AG04450 (cell line): ENCODE data around the gene CEBPB. TPM values are rescaled to one million over a fixed set of nuclear protein-coding genes. Genes with fewer than 3 reads are reported as not detected.
A peak's percentile ranks its signal among the peaks of the same experiment; 100 is the strongest.

Experiments
- CTCF ChIA-PET: fragments of 300-600, 350-600 bp; formaldehyde crosslinking; extraction: SDS; loops from one replicate; lab custom pipeline; 2022; ENCODE audit warnings: antibody characterized with exemption, inconsistent platforms; lab: Charles Lee
- POLR2A ChIA-PET: fragments of 350-600 bp; formaldehyde crosslinking; extraction: SDS; loops from one replicate; lab custom pipeline; 2021; ENCODE audit warnings: antibody characterized with exemption, inconsistent platforms; lab: Yijun Ruan, JAX
- DNase-seq: peaks from one replicate; pipeline ENCODE4 v3.0.0-alpha.2; 2011; ENCODE audit warnings: low read depth, low spot score
- H3K27ac ChIP-seq: one replicate; pipeline ENCODE4 v1.5.1; 2012; ENCODE audit warnings: low read depth, low read length, control low read depth
- H3K27me3 ChIP-seq: one replicate; pipeline ENCODE4 v1.6.0; 2012; ENCODE audit warnings: low read length; ENCODE audit not compliant: control insufficient read depth, insufficient read depth
- H3K4me3 ChIP-seq: 2 replicates; pipeline ENCODE4 v1.5.1; 2011; ENCODE audit warnings: mild to moderate bottlenecking, low read depth, low read length, control low read depth
- H3K9me3 ChIP-seq: 2 replicates; pipeline ENCODE4 v1.5.1; 2012; ENCODE audit warnings: low read length; ENCODE audit not compliant: control insufficient read depth, insufficient read depth
- polyA plus RNA-seq: library from polyadenylated mRNA; depleted of rRNA; stranded (reverse); fragments of >200 nt; gene quantifications from 2 replicates; pipeline ENCODE4 v1.2.3, GENCODE V29; 2011
- TF ChIP-seq, protein P1 (sequence below): IDR thresholded peaks from 2 replicates; pipeline ENCODE4 v1.5.1; 2011; ENCODE audit warnings: low read depth, low read length, control low read depth, inconsistent platforms

CEBPB gene
- polyA plus RNA-seq, 1 experiment, result 19.1 TPM

DNA sequence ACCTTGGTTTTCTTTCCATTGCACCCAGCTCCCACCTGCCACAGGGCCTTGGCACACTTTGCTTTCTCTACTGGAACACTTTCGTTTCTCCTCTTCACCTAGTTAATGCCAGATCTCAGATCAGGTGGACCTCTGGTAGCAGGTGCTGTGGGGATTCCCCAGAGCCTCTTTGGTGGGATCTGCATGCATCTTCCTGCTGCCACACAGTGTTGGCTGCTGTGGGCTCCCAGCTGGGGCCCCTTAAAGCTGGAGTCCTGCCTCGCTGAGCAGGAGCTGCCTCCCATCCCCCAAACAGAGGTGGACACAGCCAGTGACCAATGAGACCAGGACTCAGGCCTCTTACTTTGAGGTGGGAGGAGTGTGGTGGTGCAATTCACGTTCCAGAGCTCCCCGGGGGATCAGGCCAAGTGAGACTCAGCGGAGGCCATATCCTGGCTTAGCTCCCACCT is 28.4 kb downstream of the CEBPB start:
- H3K4me3 ChIP-seq, result no peak overlapping the region
- no peaks in the 10 kb centered on the region for H3K27me3 ChIP-seq
- no peak for DNase-seq
- ChIA-PET POLR2A (no interaction called here), CTCF (no interaction called here)
- H3K9me3 ChIP-seq, result peaks cover 6% of the 10 kb centered on the region
- TF ChIP-seq, protein P1, sequence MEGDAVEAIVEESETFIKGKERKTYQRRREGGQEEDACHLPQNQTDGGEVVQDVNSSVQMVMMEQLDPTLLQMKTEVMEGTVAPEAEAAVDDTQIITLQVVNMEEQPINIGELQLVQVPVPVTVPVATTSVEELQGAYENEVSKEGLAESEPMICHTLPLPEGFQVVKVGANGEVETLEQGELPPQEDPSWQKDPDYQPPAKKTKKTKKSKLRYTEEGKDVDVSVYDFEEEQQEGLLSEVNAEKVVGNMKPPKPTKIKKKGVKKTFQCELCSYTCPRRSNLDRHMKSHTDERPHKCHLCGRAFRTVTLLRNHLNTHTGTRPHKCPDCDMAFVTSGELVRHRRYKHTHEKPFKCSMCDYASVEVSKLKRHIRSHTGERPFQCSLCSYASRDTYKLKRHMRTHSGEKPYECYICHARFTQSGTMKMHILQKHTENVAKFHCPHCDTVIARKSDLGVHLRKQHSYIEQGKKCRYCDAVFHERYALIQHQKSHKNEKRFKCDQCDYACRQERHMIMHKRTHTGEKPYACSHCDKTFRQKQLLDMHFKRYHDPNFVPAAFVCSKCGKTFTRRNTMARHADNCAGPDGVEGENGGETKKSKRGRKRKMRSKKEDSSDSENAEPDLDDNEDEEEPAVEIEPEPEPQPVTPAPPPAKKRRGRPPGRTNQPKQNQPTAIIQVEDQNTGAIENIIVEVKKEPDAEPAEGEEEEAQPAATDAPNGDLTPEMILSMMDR, result no peak
- no peak overlapping the region for H3K27ac ChIP-seq

GRCh38 chr20:50219600-50219999 is 29.0 kb downstream of the CEBPB start:
- H3K9me3 ChIP-seq, result peaks cover 10% of the 10 kb centered on the region
- ChIA-PET CTCF (no interaction called here), POLR2A (no interaction called here)
- H3K27ac ChIP-seq, result no peak overlapping the region
- TF ChIP-seq, protein P1, result no peak
- DNase-seq, result no peak
- no peak overlapping the region for H3K4me3 ChIP-seq
- H3K27me3 ChIP-seq, result no peaks in the 10 kb centered on the region

GRCh38 chr20:50220093-50220893 is 29.7 kb downstream of the CEBPB start:
- Histone ChIP-seq H3K27ac (no peak overlapping the region), H3K27me3 (no peaks in the 10 kb centered on the region), H3K9me3 (peaks cover 10% of the 10 kb centered on the region), H3K4me3 (no peak overlapping the region)
- ChIA-PET CTCF (no interaction called here), POLR2A (no interaction called here)
- no peak for DNase-seq
- TF ChIP-seq, protein P1, result no peak

DNA sequence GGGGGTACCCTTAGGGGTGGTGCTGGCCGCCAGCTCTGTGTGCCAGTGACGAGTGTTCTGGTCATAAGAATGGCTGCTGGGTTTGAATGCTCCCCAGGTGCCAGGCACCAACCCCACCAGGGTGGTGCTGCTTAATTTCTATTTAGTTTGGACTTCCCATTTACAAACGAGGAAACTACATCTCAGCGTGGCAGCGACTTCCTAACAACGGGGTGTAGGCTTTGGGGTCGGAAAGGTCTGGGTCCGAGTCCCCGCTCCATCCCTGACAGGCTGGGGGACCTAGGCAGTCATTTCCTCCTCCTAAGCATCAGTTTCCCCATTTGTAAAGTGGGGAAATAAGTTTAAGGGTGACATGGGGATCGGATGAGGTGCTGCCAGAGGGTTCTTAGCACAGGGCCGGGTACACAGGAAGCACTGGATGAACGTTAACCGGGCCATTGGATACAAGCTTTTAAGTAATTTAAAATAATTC is 30.3 kb downstream of the CEBPB start:
- no peak overlapping the region for H3K4me3 ChIP-seq
- ChIA-PET CTCF (no interaction called here), POLR2A (interaction anchor here (0.5 kb wide), 1 partner anchor 83 kb away, joined by 3 read pairs; no protein-coding TSS in a partner anchor)
- no peak for DNase-seq
- H3K9me3 ChIP-seq, result peaks cover 10% of the 10 kb centered on the region
- no peaks in the 10 kb centered on the region for H3K27me3 ChIP-seq
- TF ChIP-seq, protein P1, result no peak
- H3K27ac ChIP-seq, result peak overlapping the region; percentile 21
